Activated naive CD4-positive, alpha-beta T cell treated with anti-CD3 and anti-CD28 coated beads for 36 hours (primary cell): ENCODE data around the gene CLCN2. TPM values are rescaled to one million over a fixed set of nuclear protein-coding genes. Genes with fewer than 3 reads are reported as not detected.
A peak's percentile ranks its signal among the peaks of the same experiment; 100 is the strongest.
"Not testable (repeated sequence)": the region's sequence is repeated elsewhere in the genome, so short reads cannot be mapped to it uniquely, and the experiment has no call there.

Source experiments
- CTCF ChIA-PET: fragments of 350-600 bp; sonication (Branson Sonifier 250); formaldehyde crosslinking; loops from one replicate; lab custom pipeline; 2021; ENCODE audit warnings: antibody characterized with exemption; lab: Charles Lee
- DNase-seq: peaks from one replicate; pipeline ENCODE4 v3.0.0-alpha.2; 2020
- H3K27ac Mint-ChIP-seq: one replicate; pipeline ENCODE4 v1.8.0; 2021; ENCODE audit warnings: mild to moderate bottlenecking, mixed read lengths
- H3K27me3 Mint-ChIP-seq: one replicate; pipeline ENCODE4 v1.8.0; 2021; ENCODE audit warnings: low read depth, mixed read lengths
- H3K36me3 Mint-ChIP-seq: one replicate; pipeline ENCODE4 v1.8.0; 2021; ENCODE audit warnings: low read depth, mixed read lengths
- H3K4me1 Mint-ChIP-seq: one replicate; pipeline ENCODE4 v1.8.0; 2021; ENCODE audit warnings: low read depth, mixed read lengths
- H3K4me3 Mint-ChIP-seq: one replicate; pipeline ENCODE4 v1.8.0; 2021; ENCODE audit warnings: mild to moderate bottlenecking, moderate library complexity, mixed read lengths
- H3K9me3 Mint-ChIP-seq: one replicate; pipeline ENCODE4 v1.8.0; 2021; ENCODE audit warnings: mixed read lengths
- intact Hi-C: fragments of 100-400 bp; cut with micrococcal nuclease; formaldehyde crosslinking; loops from one replicate; pipeline ENCODE4 v1.15.1; 2023
- total RNA-seq, 2 experiments: library from RNA; stranded (reverse); gene quantifications; one replicate each; pipeline ENCODE4 v1.2.3, GENCODE V29; 2021

The CLCN2 gene
- total RNA-seq, 2 experiments from 2014 or later, result 2.9 TPM

- CTCF ChIA-PET, result no interaction called here
These were observed 14.8 kb downstream of the CLCN2 start for GRCh38 chr3:184346480-184347190.

GRCh38 chr3:184345317-184346144 lies 15.9 kb downstream of the CLCN2 start:
- Mint-ChIP-seq H3K4me3 (no peak overlapping the region), H3K36me3 (peaks cover 4% of the 10 kb centered on the region), H3K4me1 (peaks cover 4% of the 10 kb centered on the region), H3K9me3 (no peaks in the 10 kb centered on the region), H3K27ac (no peak overlapping the region), H3K27me3 (no peaks in the 10 kb centered on the region)
- CTCF ChIA-PET, result interaction anchor here (1.4 to 1.5 kb wide), 2 partner anchors 15 to 42 kb away, joined by 3 read pairs; no protein-coding TSS in a partner anchor
- intact Hi-C loops, result no loop called here
- DNase-seq, result no peak

More at GRCh38 chr3:184346480-184347190, 14.8 kb downstream of the CLCN2 start:
- no peak for DNase-seq
- Mint-ChIP-seq H3K36me3 (peaks cover 4% of the 10 kb centered on the region), H3K9me3 (no peaks in the 10 kb centered on the region), H3K27ac (no peak overlapping the region), H3K27me3 (no peaks in the 10 kb centered on the region), H3K4me1 (no peaks in the 10 kb centered on the region), H3K4me3 (no peak overlapping the region)
- intact Hi-C loops, result no loop called here

- CTCF ChIA-PET, result interaction anchor here (1.1 to 1.5 kb wide), 3 partner anchors 9 to 42 kb away, joined by 3 read pairs; no protein-coding TSS in a partner anchor
- Mint-ChIP-seq H3K4me1 (peaks cover 5% of the 10 kb centered on the region), H3K9me3 (no peaks in the 10 kb centered on the region), H3K4me3 (no peak overlapping the region), H3K27ac (no peak overlapping the region), H3K27me3 (no peaks in the 10 kb centered on the region), H3K36me3 (peaks cover 4% of the 10 kb centered on the region)
- intact Hi-C loops, result no loop called here
- DNase-seq, result no peak
These were observed 16.7 kb downstream of the CLCN2 start for GRCh38 chr3:184344579-184345316.

- intact Hi-C loops, result no loop called here
- no peaks in the 10 kb centered on the region for H3K9me3 Mint-ChIP-seq
- CTCF ChIA-PET, result interaction anchor here (1.1 to 2.6 kb wide), 2 partner anchors 10 to 28 kb away, joined by 3 to 8 read pairs; no protein-coding TSS in a partner anchor
- H3K36me3 Mint-ChIP-seq, result peaks cover 4% of the 10 kb centered on the region
- H3K4me3 Mint-ChIP-seq, result no peak overlapping the region
- H3K27me3 Mint-ChIP-seq, result no peaks in the 10 kb centered on the region
- H3K27ac Mint-ChIP-seq, result no peak overlapping the region
- no peak for DNase-seq
- H3K4me1 Mint-ChIP-seq, result peaks cover 5% of the 10 kb centered on the region
These were observed 18.1 kb downstream of the CLCN2 start for GRCh38 chr3:184343200-184343876.

- Mint-ChIP-seq H3K27ac (no peak overlapping the region), H3K9me3 (no peaks in the 10 kb centered on the region), H3K4me3 (no peak overlapping the region), H3K27me3 (no peaks in the 10 kb centered on the region), H3K4me1 (peaks cover 16% of the 10 kb centered on the region), H3K36me3 (peaks cover 4% of the 10 kb centered on the region)
- intact Hi-C loops, result no loop called here
- CTCF ChIA-PET, result interaction anchor here (0.7 to 2.6 kb wide), 2 partner anchors 12 to 30 kb away, joined by 3 to 8 read pairs; no protein-coding TSS in a partner anchor
- no peak for DNase-seq
These were observed 19.5 kb downstream of the CLCN2 start for GRCh38 chr3:184341925-184342324.

- H3K36me3 Mint-ChIP-seq, H3K27me3 Mint-ChIP-seq, H3K4me3 Mint-ChIP-seq, H3K9me3 Mint-ChIP-seq, intact Hi-C loops, H3K27ac Mint-ChIP-seq, DNase-seq: not testable (repeated sequence)
- H3K4me1 Mint-ChIP-seq, result peaks cover 30% of the 10 kb centered on the region
- CTCF ChIA-PET, result interaction anchor here (0.5 to 1.9 kb wide), 3 partner anchors 11 to 180 kb away, joined by 3 to 5 read pairs (median 3); no protein-coding TSS in a partner anchor
These were observed 21.8 kb downstream of the CLCN2 start for GRCh38 chr3:184339451-184340135.

- CTCF ChIA-PET, result interaction anchor here (0.5 to 1.9 kb wide), 3 partner anchors 12 to 181 kb away, joined by 3 to 5 read pairs (median 3); no protein-coding TSS in a partner anchor
- no peaks in the 10 kb centered on the region for H3K27me3 Mint-ChIP-seq
- intact Hi-C loops, result no loop called here
- no peak for DNase-seq
- H3K36me3 Mint-ChIP-seq, result peaks cover 2% of the 10 kb centered on the region
- H3K4me1 Mint-ChIP-seq, result peaks cover 36% of the 10 kb centered on the region
- H3K4me3 Mint-ChIP-seq, result no peak overlapping the region
- no peaks in the 10 kb centered on the region for H3K9me3 Mint-ChIP-seq
- H3K27ac Mint-ChIP-seq, result no peak overlapping the region
These were observed 22.4 kb downstream of the CLCN2 start for GRCh38 chr3:184339001-184339400.

- intact Hi-C loops, result no loop called here
- Mint-ChIP-seq H3K9me3 (no peaks in the 10 kb centered on the region), H3K4me3 (no peak overlapping the region), H3K36me3 (peaks cover 4% of the 10 kb centered on the region), H3K4me1 (peaks cover 40% of the 10 kb centered on the region), H3K27me3 (no peaks in the 10 kb centered on the region), H3K27ac (no peak overlapping the region)
- CTCF ChIA-PET, result interaction anchor here (1.0 to 1.9 kb wide), 2 partner anchors 12 to 15 kb away, joined by 3 to 5 read pairs; no protein-coding TSS in a partner anchor
- DNase-seq, result no peak
These were observed 22.9 kb downstream of the CLCN2 start for GRCh38 chr3:184338511-184338945.

- no peak overlapping the region for H3K4me3 Mint-ChIP-seq
- H3K36me3 Mint-ChIP-seq, result peaks cover 9% of the 10 kb centered on the region
- peaks cover 46% of the 10 kb centered on the region for H3K4me1 Mint-ChIP-seq
- CTCF ChIA-PET, result interaction anchor here (1.8 to 1.9 kb wide), 2 partner anchors 16 to 17 kb away, joined by 5 read pairs; no protein-coding TSS in a partner anchor
- no peaks in the 10 kb centered on the region for H3K27me3 Mint-ChIP-seq
- H3K27ac Mint-ChIP-seq, result no peak overlapping the region
- no peak for DNase-seq
- intact Hi-C loops, result no loop called here
- no peaks in the 10 kb centered on the region for H3K9me3 Mint-ChIP-seq
These were observed 23.4 kb downstream of the CLCN2 start for GRCh38 chr3:184337981-184338380.

- CTCF ChIA-PET, result interaction anchor here (0.8 to 1.8 kb wide), 2 partner anchors 18 to 32 kb away, joined by 3 to 5 read pairs; no protein-coding TSS in a partner anchor
- Mint-ChIP-seq H3K4me1 (peaks cover 52% of the 10 kb centered on the region), H3K27ac (peak within 1 kb of the TSS; percentile 43), H3K36me3 (peaks cover 15% of the 10 kb centered on the region), H3K9me3 (no peaks in the 10 kb centered on the region), H3K4me3 (peak within 1 kb of the TSS; percentile 80), H3K27me3 (no peaks in the 10 kb centered on the region)
- intact Hi-C loops, result no loop called here
- DNase-seq, result no peak
These were observed 24.0 kb downstream of the CLCN2 start, which contains the start of gene FAM131A for GRCh38 chr3:184337399-184337714. Gene FAM131A (plus strand): TSS chr3:184337600. CDS start chr3:184337631, 31 bp downstream.
